Liver (tissue), 9 donors: ENCODE results near the gene CEACAM6. TPM values are rescaled to one million over a fixed set of nuclear protein-coding genes. Genes with fewer than 3 reads are reported as not detected.

Source experiments
- DNase-seq: peaks from one replicate; pipeline ENCODE4 v3.0.0-alpha.2; 2017; ENCODE audit warnings: low spot score
- H3K27ac ChIP-seq, 2 donors: one replicate each; pipeline ENCODE4 v1.7.0; 2013; ENCODE audit warnings: inconsistent platforms in 2 of 2, low read length in 2 of 2, control low read depth in 1 of 2, low read depth in 1 of 2, mild to moderate bottlenecking in 1 of 2
- H3K27me3 ChIP-seq, 4 donors: one replicate each; pipeline versions ENCODE4 v1.6.1 to v1.7.0; 2013; ENCODE audit warnings: low read length in 3 of 4, inconsistent platforms in 1 of 4, mild to moderate bottlenecking in 1 of 4, moderate library complexity in 1 of 4; ENCODE audit not compliant: control insufficient read depth in 4 of 4, insufficient read depth in 4 of 4
- H3K36me3 ChIP-seq, 4 donors: one replicate each; pipeline versions ENCODE4 v1.6.1 to v1.7.0; 2013; ENCODE audit warnings: low read length in 3 of 4, mild to moderate bottlenecking in 3 of 4, low read depth in 1 of 4, moderate library complexity in 1 of 4; ENCODE audit not compliant: control insufficient read depth in 4 of 4, insufficient read depth in 3 of 4
- H3K4me1 ChIP-seq, 4 donors: one replicate each; pipeline versions ENCODE4 v1.6.1 to v1.7.0; 2013; ENCODE audit warnings: low read length in 3 of 4, mild to moderate bottlenecking in 3 of 4, moderate library complexity in 1 of 4; ENCODE audit not compliant: control insufficient read depth in 4 of 4, insufficient read depth in 4 of 4
- H3K4me3 ChIP-seq, 3 donors: one replicate each; pipeline versions ENCODE4 v1.6.1 to v1.7.0; 2013; ENCODE audit warnings: low read length in 3 of 3, control low read depth in 1 of 3, low read depth in 1 of 3, mild to moderate bottlenecking in 1 of 3
- H3K9ac ChIP-seq, 2 donors: one replicate each; pipeline ENCODE4 v1.7.0; 2013; ENCODE audit warnings: low read length in 2 of 2, mild to moderate bottlenecking in 2 of 2, moderate library complexity in 2 of 2, control low read depth in 1 of 2, low read depth in 1 of 2
- H3K9me3 ChIP-seq, 4 donors: one replicate each; pipeline versions ENCODE4 v1.6.1 to v1.7.0; 2013; ENCODE audit warnings: low read length in 3 of 4; ENCODE audit not compliant: control insufficient read depth in 4 of 4
- EGR1 ChIP-seq, 2 donors: IDR thresholded peaks; 2 replicates each; pipeline ENCODE4 v1.6.1; 2016 to 2018; ENCODE audit warnings: antibody characterized with exemption in 2 of 2, low read depth in 2 of 2
- FOXA1 ChIP-seq: IDR thresholded peaks from 2 replicates; pipeline ENCODE4 v1.6.1; 2016; ENCODE audit warnings: antibody characterized with exemption
- FOXA2 ChIP-seq: IDR thresholded peaks from 2 replicates; pipeline ENCODE4 v1.6.1; 2016; ENCODE audit warnings: antibody characterized with exemption
- HNF4A ChIP-seq, 2 donors: conservative IDR thresholded peaks; 2 replicates each; pipeline ENCODE4 v1.6.1; 2016; ENCODE audit warnings: antibody characterized with exemption in 2 of 2, mild to moderate bottlenecking in 2 of 2
- HNF4G ChIP-seq: IDR thresholded peaks from 2 replicates; pipeline ENCODE4 v1.6.1; 2016; ENCODE audit warnings: antibody characterized with exemption
- NR2F2 ChIP-seq: IDR thresholded peaks from 2 replicates; pipeline ENCODE4 v1.6.1; 2016; ENCODE audit warnings: antibody characterized with exemption
- RXRA ChIP-seq, 2 donors: IDR thresholded peaks; 2 replicates each; pipeline ENCODE4 v1.6.1; 2017 to 2018; ENCODE audit warnings: antibody characterized with exemption in 2 of 2, mild to moderate bottlenecking in 1 of 2
- SP1 ChIP-seq: IDR thresholded peaks from 2 replicates; pipeline ENCODE4 v1.6.1; 2018; ENCODE audit warnings: antibody characterized with exemption, mild to moderate bottlenecking
- YY1 ChIP-seq: IDR thresholded peaks from 2 replicates; pipeline ENCODE4 v1.6.1; 2016; ENCODE audit warnings: antibody characterized with exemption, mild to moderate bottlenecking
- WGBS: extraction: QIAGEN DNeasy Blood & Tissue Kit; methylation state at CpG from one replicate; pipeline ENCODE4 v1.1.7; 2013; 5-methylcytosine and 5-hydroxymethylcytosine counted together
- polyA plus RNA-seq, 2 donors: library from polyadenylated mRNA; stranded (reverse) in 1 of 2; unstranded in 1 of 2; fragments of 200-250 nt in 1 of 2; fragments of >200 nt in 1 of 2; fragmentation: Nextera tagmentation in 1 of 2; extraction: Ambion mirVana in 1 of 2; gene quantifications; one replicate each; pipeline versions ENCODE4 v1.2.1 to v1.2.3, GENCODE V29; 2013 to 2015
- total RNA-seq, 2 donors: library from RNA; depleted of rRNA; stranded (reverse); fragments of >200 nt; gene quantifications; one replicate each; pipeline ENCODE4 v1.2.3, GENCODE V29; 2014
- TF ChIP-seq, protein P1 (sequence below): IDR thresholded peaks from 2 replicates; pipeline ENCODE4 v1.6.1; 2016; ENCODE audit warnings: antibody characterized with exemption
- TF ChIP-seq, protein P2 (sequence below): fragments of 150-350 bp; IDR thresholded peaks from 2 replicates; pipeline ENCODE4 v1.5.1; 2017; ENCODE audit warnings: improper control_type of control experiment, low read depth, low read length; ENCODE audit not compliant: missing input control
- TF ChIP-seq, protein P3 (sequence below): IDR thresholded peaks from 2 replicates; pipeline ENCODE4 v1.6.1; 2016; ENCODE audit warnings: antibody characterized with exemption
- TF ChIP-seq, protein P4 (sequence below): IDR thresholded peaks from 2 replicates; pipeline ENCODE4 v1.6.1; 2016; ENCODE audit warnings: antibody characterized with exemption
- TF ChIP-seq, protein P5 (sequence below): IDR thresholded peaks from 2 replicates; pipeline ENCODE4 v1.6.1; 2016; ENCODE audit warnings: antibody characterized with exemption, mild to moderate bottlenecking
- donor health status: healthy.
- donor health status: healthy.
- donor health status: healthy.
- donor health status: healthy.
- donor health status: healthy.

Gene CEACAM6
- total and polyA plus RNA-seq, 4 donors = 0.08 to 2.4 (median 0.28) TPM; not detected in 1

DNA sequence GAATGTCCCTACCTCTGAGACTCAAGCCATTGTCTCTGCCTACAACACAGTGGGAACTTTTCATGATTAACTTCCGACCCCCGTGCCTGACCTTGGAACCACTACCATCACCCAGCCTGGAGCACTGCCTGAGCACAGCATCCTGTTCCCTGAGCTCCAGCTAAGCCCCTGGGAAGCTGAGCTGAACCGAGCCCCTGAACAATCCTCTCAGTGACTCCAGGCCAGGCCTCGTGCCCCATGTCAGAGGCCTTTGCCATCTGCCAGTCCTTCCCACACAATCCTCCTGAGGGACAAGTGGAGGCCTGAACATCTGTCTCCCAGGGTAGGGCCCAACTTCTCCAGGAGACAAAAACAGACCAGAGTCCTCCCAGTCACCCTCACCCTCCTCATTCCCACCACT lies 58.6 kb downstream of the CEACAM6 start:
- Histone ChIP-seq H3K4me3 (no peak overlapping the region), H3K9me3 (no peaks in the 10 kb centered on the region), H3K4me1 (peaks cover 0 to 3% (median 0%) of the 10 kb centered on the region in 4 donors), H3K27ac (no peak overlapping the region), H3K27me3 (peaks cover 0 to 2% (median 0%) of the 10 kb centered on the region in 4 donors), H3K36me3 (no peaks in the 10 kb centered on the region), H3K9ac (no peak overlapping the region)
- no peak for DNase-seq
- WGBS = 47% methylated on average over 4 of the region's 4 CpGs
- TF ChIP-seq HNF4G = no peak
- TF ChIP-seq SP1 = no peak
- no peak for TF ChIP-seq FOXA2
- no peak for TF ChIP-seq HNF4A (conservative IDR thresholded peaks at IDR 0.05)
- TF ChIP-seq, protein P1, sequence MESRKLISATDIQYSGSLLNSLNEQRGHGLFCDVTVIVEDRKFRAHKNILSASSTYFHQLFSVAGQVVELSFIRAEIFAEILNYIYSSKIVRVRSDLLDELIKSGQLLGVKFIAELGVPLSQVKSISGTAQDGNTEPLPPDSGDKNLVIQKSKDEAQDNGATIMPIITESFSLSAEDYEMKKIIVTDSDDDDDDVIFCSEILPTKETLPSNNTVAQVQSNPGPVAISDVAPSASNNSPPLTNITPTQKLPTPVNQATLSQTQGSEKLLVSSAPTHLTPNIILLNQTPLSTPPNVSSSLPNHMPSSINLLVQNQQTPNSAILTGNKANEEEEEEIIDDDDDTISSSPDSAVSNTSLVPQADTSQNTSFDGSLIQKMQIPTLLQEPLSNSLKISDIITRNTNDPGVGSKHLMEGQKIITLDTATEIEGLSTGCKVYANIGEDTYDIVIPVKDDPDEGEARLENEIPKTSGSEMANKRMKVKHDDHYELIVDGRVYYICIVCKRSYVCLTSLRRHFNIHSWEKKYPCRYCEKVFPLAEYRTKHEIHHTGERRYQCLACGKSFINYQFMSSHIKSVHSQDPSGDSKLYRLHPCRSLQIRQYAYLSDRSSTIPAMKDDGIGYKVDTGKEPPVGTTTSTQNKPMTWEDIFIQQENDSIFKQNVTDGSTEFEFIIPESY = no peak
- TF ChIP-seq FOXA1 = no peak

DNA sequence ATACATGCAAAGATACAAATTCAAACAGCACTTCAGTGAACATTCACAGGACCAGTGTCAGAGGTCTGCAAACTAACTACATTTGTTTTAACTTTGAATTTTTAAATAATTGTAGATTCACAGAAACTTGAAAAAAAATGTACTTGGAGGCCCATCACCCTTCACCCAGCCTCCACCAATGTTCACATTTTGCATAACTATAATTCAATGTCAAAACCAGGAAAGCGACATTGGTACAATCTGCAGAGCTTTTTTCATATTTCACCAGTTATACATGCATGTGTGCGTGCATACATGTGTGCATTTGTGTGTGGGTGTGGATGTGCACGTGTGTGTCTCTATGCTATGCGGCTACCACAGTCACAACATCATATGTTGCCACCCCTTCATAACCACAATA lies 60.0 kb downstream of the CEACAM6 start:
- Histone ChIP-seq H3K27ac (no peak overlapping the region), H3K9ac (no peak overlapping the region), H3K4me1 (no peaks in the 10 kb centered on the region), H3K36me3 (no peaks in the 10 kb centered on the region), H3K4me3 (no peak overlapping the region), H3K27me3 (no peaks in the 10 kb centered on the region), H3K9me3 (no peaks in the 10 kb centered on the region)
- DNase-seq = no peak
- no peak for TF ChIP-seq FOXA1
- TF ChIP-seq, protein P2, sequence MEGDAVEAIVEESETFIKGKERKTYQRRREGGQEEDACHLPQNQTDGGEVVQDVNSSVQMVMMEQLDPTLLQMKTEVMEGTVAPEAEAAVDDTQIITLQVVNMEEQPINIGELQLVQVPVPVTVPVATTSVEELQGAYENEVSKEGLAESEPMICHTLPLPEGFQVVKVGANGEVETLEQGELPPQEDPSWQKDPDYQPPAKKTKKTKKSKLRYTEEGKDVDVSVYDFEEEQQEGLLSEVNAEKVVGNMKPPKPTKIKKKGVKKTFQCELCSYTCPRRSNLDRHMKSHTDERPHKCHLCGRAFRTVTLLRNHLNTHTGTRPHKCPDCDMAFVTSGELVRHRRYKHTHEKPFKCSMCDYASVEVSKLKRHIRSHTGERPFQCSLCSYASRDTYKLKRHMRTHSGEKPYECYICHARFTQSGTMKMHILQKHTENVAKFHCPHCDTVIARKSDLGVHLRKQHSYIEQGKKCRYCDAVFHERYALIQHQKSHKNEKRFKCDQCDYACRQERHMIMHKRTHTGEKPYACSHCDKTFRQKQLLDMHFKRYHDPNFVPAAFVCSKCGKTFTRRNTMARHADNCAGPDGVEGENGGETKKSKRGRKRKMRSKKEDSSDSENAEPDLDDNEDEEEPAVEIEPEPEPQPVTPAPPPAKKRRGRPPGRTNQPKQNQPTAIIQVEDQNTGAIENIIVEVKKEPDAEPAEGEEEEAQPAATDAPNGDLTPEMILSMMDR = no peak
- no peak for TF ChIP-seq EGR1 (IDR thresholded peaks at IDR 0.05; ENCODE audit: low read depth in 2 of 2)
- no peak for TF ChIP-seq HNF4G
- TF ChIP-seq, protein P3, sequence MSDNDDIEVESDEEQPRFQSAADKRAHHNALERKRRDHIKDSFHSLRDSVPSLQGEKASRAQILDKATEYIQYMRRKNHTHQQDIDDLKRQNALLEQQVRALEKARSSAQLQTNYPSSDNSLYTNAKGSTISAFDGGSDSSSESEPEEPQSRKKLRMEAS = no peak
- no peak for TF ChIP-seq YY1
- TF ChIP-seq, protein P4, sequence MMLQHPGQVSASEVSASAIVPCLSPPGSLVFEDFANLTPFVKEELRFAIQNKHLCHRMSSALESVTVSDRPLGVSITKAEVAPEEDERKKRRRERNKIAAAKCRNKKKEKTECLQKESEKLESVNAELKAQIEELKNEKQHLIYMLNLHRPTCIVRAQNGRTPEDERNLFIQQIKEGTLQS = no peak
- no peak for TF ChIP-seq NR2F2
- TF ChIP-seq RXRA (IDR thresholded peaks at IDR 0.05) = no peak
- 62% methylated on average over 4 of the region's 4 CpGs for WGBS

DNA sequence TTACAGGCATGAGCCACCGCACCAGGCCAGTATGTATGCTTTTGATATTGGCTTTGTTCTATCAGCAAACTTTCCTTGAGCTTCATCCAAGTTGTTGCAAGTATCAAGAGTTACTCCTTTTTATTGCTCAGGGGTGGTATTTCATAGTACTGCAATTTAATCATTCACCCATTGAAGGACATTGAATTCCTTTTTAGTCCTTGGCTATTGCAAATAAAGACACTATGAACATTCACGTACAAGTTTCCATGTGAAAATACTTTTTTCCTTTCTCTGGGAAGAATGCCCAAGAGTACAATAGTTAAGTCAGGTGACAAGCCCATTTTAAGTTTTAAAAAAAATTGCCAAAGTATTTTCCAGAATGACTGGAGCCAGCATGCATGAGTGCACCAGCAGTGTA lies 61.4 kb downstream of the CEACAM6 start:
- Histone ChIP-seq H3K9me3 (no peaks in the 10 kb centered on the region), H3K36me3 (no peaks in the 10 kb centered on the region), H3K27me3 (no peaks in the 10 kb centered on the region), H3K27ac (no peak overlapping the region), H3K4me3 (no peak overlapping the region), H3K9ac (no peak overlapping the region), H3K4me1 (no peaks in the 10 kb centered on the region)
- 61% methylated on average over 2 of the region's 2 CpGs for WGBS
- no peak for DNase-seq
- TF ChIP-seq HNF4G (no peak), HNF4A (conservative IDR thresholded peaks at IDR 0.05) (no peak), YY1 (no peak), NR2F2 (no peak), EGR1 (IDR thresholded peaks at IDR 0.05; ENCODE audit: low read depth in 2 of 2) (no peak), SP1 (no peak)
- TF ChIP-seq, protein P3 = no peak
- TF ChIP-seq, protein P5, sequence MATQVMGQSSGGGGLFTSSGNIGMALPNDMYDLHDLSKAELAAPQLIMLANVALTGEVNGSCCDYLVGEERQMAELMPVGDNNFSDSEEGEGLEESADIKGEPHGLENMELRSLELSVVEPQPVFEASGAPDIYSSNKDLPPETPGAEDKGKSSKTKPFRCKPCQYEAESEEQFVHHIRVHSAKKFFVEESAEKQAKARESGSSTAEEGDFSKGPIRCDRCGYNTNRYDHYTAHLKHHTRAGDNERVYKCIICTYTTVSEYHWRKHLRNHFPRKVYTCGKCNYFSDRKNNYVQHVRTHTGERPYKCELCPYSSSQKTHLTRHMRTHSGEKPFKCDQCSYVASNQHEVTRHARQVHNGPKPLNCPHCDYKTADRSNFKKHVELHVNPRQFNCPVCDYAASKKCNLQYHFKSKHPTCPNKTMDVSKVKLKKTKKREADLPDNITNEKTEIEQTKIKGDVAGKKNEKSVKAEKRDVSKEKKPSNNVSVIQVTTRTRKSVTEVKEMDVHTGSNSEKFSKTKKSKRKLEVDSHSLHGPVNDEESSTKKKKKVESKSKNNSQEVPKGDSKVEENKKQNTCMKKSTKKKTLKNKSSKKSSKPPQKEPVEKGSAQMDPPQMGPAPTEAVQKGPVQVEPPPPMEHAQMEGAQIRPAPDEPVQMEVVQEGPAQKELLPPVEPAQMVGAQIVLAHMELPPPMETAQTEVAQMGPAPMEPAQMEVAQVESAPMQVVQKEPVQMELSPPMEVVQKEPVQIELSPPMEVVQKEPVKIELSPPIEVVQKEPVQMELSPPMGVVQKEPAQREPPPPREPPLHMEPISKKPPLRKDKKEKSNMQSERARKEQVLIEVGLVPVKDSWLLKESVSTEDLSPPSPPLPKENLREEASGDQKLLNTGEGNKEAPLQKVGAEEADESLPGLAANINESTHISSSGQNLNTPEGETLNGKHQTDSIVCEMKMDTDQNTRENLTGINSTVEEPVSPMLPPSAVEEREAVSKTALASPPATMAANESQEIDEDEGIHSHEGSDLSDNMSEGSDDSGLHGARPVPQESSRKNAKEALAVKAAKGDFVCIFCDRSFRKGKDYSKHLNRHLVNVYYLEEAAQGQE = no peak
- TF ChIP-seq, protein P2 = no peak
- TF ChIP-seq, protein P1 = no peak
